ENCODE data around the gene TMEM248. TPM values are rescaled to one million over a fixed set of nuclear protein-coding genes. Genes with fewer than 3 reads are reported as not detected.

The TMEM248 gene
- total and polyA plus RNA-seq, 2 of the 8 experiments (the other 6 are each of a cell fraction or from before 2014, with no cell fraction given), result 63.6 to 126 TPM

GRCh38 chr7:66961096-66961495 is 40.1 kb downstream of the TMEM248 start (continued):
- TF ChIP-seq CHD7 (IDR thresholded peaks at IDR 0.05; ENCODE audit: insufficient replicate concordance, low read length) (no peak), EP300 (IDR thresholded peaks at IDR 0.05; ENCODE audit: borderline replicate concordance in 1 of 2, low read depth in 2 of 2, low read length in 2 of 2) (no peak)

Data from H1 (cell line).